Fibroblast of peridontal ligament (primary cell): Measurements from ENCODE around the gene SORCS3.
A peak's percentile ranks its signal among the peaks of the same experiment; 100 is the strongest.

Experiments used
- DNase-seq: peaks from one replicate; pipeline ENCODE4 v3.0.0-alpha.2; 2010; ENCODE audit errors: extremely low read depth

SORCS3 gene

DNA sequence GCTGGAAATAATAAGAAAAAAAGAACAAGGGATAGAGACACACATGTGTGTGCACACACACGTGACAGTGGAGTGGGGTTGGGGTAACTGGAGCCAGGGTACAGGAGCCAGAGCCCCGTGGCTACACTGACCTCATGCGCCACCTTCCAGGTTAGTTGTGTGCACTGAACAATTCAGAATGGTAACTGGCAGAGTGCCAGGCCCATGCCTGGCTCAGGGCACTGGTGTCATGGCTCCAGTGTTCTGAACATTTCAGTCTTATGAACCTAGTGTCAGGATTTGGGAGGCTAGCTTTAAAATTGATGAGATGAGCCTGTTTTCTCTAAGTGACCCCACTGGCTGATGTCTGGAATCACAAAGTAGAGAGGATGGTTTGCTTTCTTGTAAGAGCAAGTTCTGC is 269.6 kb downstream of the SORCS3 start:
- no peak for DNase-seq

DNA sequence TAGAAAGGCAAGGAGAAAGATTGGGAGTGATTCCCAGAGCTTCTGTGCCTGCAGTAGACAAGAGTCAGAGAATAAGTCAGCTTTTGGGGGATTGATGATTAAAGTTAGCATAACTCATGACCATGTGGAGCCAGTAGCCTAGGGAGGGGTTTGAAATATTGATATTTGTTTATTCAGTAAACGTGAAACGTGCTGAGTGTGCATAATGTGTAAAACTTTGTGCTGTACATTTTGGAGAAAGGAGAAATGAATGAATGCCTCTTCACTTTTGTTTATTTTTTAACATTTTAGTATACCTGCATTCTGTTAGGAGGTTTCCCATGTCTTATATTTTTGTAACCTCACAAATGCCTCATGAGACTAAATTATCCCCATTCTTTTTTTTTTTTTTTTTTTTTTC is 272.3 kb downstream of the SORCS3 start:
- DNase-seq: no peak

DNA sequence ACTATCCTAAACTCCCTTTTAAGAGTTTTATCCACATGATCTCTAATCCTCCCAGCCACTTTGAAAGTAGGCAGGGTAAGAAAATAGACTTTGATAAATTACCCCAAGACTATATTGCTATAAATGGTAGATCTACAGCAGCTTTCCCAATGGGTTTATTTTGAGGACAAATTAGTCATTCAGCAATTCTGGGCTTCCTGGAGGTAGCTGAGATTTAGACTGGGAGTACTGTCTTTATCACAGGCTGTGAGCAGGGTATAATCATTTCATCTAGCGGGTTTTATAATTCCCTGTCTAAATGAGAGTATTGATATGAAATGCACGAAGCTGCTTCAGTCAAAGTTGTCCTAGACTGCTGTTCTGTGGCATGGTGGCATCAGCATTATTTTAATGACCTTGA is 279.4 kb downstream of the SORCS3 start:
- DNase-seq: no peak

DNA sequence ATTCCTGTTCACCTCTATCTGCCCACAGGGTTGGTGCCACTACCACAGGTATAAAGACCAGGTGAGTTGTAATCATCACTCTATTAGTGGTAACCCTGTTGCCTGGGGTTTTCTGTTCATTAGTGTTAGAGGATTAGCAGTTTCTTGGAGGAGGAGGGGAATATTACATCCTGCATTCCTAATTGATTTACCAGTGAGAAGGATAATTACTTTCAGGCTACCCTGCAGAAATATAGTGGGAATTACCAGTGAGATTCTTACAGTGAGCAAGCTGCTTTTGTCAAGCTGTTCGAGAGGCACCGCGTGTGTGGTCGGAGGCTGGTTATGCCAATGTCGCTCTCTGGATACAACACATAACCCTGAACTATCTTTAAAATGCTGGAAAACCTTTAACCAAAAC is 280.7 kb downstream of the SORCS3 start:
- DNase-seq: no peak

DNA sequence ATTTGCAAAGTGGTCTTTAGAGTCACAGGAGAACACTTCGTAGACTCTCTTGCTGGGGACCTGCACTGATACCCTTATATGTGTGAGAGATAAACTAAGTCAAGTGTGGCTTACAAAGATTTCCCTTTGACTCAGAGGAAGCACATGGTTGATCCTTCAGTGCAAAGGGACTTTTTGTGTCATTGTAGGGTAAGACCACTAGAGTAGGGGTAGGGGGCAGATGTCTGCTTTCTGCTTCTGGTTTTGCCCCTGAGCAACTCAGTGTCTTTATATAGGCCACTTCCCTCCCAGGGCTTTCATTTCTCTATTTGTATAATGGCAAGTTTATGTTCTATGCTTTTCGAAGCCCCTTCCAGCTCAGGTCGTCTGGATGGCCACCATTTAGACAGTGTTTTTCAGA is 281.7 kb downstream of the SORCS3 start:
- DNase-seq: no peak

DNA sequence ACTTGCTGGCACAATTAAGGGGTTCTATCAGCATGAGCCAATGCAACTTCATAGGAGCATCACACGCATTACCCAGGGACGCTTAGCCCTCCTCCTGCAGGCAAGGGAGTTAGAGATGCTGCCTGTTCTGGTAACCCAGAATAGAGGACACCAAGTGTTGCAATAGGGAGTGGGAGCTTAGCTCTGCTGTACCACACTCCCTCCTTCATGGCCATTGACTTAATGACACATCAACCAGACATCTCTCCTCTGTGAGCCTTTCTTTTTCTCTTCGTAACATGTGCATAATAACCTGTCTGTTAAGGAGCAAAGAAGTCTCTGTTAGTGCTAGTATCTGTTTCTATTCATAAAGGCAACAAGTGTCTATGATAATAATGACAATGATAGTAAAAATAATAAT is 282.4 kb downstream of the SORCS3 start:
- no peak for DNase-seq

DNA sequence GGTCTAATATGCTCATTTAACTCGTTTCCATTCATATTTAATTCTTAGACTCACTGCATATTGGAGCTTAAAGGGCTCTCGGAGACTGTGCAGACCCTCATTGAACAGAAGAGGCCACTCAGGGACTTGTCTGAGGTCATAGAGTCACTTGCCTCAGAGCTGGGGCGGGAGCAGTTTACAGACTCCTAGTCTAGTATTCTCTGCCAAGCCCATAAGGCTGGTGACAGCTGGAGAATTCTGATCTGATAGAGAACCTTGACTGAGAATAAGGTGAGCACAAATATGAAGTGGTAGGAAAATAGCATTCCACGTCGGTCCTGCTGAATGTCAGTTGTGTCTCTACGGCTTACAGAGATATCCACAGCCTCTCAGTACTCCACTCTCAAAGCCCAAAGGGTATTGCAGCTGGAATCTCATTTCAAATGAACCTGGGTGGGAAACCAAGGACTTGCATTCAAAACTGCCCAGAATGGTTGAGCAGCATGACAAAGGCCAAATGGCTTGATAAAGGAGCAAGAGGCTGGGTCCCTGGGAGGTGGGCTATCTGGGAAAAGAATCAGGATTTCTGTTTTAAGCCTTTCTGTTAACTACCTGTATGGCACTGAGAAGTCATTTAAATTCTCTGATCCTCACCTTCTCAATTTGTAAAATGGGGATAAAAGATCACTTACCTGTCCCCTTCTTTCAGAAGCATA is 283.2 kb downstream of the SORCS3 start:
- DNase-seq: no peak

DNA sequence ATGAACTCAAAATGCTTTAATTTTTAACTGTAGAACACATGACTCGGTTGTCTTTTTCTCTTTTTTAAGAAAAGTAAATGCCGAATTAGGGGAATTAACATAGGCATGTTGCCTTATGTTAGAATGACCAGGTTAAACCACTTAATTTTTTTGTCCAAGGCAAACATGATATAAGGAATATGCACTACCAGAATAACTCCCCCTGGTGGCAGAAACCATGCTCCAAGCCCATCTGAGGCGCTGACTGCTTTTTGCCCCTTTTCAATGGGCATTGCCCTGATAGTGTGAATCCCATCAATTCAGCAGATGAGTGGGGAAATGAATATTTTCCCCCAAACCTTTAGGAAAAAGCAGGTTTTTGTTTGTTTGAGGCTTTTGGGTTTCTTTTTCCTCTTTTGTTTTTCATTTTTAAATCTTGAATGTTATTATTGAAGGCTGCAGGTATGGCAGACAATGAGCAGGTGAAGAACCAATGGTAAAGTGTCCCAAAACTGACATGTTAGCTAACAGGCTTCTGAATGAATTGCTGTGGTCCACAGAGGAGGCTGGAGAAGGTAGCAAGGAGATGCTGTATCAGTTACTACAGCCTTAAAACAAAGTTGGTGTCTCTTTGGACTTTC is 284.3 kb downstream of the SORCS3 start:
- DNase-seq: no peak

DNA sequence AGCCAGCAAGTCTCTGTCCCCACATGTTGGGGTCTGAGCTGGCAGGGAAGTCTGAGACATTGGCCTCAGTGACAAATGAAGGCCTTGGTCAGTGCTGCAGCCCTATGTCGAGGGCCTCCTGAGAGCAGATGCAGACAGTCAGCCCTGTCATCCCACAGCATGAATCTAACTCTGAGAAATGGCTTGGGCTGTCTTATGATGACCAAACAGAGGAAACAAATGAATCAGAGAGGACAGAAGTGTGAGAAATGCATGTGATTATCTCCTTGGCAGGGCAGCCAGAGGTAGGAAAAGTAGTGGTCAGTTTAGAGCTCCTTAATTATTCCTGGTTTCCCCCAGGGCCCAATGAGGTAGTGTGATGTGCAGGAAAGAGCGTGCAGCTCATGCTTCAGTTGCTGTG is 287.6 kb downstream of the SORCS3 start:
- DNase-seq: no peak

DNA sequence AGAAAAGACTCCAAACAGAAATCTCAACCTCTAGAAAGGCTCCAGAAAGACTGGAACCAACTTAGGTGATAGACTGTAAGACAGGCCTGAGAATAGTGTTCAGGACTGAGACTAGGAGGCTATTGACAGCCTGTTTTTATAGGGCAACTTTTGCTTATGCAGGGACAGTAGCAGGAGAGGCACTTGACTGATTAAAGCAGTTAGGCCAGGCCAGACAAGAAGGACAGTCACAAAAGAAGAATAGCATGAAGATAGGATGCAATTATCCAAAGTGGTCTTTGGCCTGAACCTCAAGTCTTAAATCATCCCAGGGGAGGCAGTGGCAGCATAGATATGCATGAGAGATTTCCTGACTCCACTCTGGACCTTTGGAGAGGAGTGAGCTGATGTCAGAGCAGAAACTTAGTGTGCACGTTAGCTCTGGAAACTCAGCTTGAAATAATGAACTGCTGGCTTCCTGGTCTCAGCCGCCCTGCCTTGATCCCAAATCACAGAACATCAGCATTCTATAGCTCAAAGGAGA is 290.6 kb downstream of the SORCS3 start:
- no peak for DNase-seq

DNA sequence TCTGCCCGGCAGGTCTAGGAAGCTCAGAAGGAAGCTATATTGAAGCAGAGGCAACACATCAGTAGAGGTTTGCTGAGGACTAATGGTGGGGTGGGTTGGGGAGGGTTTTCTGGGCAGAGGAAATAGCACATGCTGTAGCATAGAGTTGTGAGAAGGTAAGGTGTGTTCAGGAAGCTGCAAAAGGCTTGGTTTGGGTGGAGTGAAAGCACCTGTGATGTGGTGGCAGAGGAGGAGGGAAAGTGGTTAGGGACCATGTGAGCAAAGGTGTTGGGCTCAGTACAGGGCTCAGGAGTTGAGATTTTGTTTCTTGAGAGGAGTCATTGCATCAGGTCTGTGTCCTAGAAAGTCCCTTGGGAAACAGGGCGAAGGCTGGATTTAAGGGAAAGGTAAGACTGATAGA is 294.6 kb downstream of the SORCS3 start:
- no peak for DNase-seq

DNA sequence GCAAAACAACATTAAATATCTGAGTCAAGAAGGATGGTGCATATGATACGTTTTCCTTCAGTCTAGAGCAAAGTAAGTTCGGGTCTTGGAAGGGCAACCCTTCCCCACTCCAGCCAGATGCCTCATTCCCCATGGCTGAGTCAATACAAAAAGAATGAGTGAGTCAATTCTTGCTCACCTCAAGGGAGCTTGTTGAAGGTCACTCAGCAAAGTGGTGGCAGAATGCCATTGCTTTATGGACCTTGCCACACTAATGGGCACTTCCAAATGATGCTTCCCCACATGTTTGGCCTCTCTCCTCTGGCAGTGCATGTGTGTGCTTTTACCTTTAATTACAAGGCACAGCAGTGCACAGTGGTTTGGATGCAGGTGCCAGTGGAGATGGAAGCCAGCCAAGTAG is 296.5 kb downstream of the SORCS3 start:
- peak; percentile 0 for DNase-seq

DNA sequence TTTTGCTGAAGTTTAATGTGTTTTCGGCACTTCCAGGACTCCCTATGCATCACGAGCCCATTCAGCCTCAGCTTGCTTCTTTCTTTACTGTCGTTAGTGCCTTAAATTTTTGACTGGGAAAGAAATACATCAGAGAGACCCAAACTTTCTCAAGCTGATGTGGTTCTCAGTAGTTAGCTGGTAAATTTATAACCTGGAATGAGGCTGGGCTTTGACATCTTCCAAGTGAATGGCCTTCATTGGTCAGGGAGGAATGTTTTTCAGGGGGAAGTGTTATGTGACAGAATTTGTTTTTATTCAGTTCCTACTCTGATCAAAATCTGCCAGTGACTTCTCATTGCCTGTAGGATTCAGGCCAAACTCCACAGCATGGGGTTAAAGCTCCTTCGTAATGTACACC is 296.9 kb downstream of the SORCS3 start:
- no peak for DNase-seq

DNA sequence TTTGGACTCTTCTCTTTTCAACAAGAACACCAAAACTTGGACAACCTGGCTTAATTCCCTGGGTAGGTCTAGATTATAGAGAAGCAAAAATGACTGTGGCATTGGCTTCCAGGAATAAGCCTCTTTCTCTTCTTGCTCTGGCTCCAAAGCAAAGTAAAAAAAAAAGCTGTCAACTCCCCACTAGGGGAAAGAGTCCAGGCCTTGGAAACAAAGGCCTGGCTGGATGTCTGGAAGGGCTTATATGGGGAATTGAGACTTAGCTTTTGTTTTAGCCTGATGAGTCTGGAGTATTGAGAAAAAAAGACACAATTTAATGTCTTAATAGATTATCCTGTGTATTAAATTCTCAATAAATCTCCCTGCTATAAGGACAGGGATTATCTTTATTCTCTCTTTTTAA is 300.6 kb downstream of the SORCS3 start:
- no peak for DNase-seq

DNA sequence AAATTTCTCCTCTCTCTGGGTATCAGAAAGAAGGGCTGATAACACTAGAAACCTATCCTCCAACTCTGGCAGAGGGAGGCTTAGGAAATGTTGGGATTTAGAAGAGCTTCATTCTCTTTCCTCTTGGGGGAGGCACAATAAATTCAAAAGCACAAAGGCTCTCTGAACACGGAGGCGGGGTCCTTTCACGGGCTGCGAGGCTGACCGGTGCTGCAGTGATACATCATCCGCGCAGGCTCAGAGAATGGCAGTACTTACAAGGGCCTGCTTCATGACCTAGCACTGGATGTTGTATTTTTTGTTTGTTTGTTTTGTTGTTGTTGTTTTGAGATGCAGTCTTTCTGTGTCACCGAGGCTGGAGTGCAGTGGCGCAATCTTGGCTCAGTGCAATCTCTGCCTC is 306.2 kb downstream of the SORCS3 start:
- no peak for DNase-seq

DNA sequence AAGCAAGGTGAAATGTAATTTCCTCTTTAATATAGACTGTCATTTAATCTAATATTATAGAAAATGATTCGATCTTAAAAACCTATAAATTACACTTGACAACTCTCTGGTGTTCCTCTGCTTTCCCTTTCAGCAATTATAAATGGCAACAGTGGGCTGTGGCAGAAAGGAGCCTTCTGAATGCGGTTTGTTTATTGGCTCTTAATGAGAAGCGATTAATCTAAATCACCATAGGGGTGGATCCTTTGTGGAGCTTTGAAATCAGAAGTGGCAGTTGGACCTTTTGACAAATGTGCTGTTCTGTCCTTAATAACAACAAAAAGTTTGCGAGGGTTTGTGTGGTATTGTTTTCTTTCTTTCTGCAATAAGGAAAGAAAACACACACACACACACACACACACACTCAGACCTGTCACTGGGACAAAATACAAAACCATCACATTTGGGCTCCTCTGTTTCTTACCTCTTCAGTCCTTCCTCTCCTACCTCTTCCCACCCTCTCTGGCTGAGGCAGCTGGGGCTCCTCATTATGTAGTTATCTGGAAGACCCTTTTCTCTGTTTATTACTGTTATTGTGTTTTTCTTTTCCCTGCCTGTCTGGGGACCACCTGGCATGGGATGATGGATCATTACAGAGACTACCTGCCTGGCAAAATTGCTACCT is 316.2 kb downstream of the SORCS3 start:
- no peak for DNase-seq

DNA sequence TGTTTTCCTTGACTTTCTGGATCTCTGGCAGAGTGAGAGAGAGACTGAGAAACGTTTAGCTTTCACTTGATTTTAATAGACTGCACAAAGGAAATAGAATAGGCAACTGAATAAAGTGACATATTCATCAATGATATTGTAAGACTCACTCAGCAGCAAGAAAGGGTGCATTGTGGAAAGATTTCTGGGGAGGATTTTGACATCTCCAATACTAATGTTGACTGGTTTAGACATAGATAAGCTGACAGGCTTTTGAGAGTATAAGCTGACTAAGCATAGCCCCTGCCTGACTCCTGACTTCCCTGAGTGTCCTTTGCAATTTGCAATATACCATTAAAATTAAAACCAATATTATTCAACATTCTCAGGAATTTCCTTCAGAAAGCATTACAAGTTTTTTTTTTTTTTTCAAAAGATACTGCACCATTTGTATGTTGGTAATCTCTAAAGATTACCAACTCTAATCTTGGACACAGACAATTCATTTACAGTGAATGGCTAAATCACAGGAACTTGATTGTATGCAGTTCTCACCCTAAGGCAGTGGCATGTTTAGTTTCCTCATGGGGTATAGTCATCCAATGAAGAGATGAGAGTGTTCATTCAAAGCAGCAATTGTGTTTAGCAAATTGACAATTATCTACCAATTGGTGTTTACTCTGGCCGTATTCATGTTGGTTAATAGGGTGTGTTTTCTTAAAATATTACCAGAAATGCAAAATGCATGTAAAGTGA is 325.6 kb downstream of the SORCS3 start:
- no peak for DNase-seq

DNA sequence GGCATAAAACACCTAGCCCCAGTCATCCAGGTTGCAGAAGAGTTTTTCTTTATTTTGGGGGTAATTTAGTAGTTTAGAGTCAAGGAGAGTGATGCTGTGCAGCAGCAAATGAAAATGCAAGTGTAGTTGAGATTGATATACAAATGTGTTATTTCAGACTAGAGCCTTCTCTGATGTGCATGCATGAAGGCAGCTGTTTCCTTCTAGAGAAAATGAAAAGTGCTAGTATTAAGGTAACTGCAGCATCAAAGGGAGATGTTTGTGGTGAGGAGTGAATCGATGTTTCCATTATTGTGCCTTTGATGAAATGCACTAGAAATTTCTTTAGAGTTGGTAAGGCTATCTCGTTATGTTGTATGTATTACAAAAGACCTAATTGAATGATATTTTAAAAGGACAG is 339.3 kb downstream of the SORCS3 start:
- DNase-seq: no peak

DNA sequence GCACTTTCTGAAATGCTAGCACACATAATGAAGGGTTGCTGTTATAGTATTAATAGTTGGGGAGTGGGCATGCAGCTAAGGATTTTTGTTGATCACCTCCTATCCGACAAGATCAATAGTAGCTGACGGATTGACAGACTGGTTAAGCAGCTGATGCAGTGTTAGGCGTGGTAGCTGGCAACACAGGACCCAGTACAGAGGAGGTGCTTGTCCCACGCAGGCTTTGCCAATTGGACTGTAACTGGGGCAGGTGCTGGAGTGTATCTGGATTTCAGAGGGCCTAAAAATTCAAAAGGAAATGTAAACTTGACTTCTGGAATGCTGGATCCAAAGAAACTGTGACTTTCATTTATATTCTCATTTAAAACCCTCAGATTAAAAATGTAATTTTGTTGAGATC is 340.9 kb downstream of the SORCS3 start:
- no peak for DNase-seq

DNA sequence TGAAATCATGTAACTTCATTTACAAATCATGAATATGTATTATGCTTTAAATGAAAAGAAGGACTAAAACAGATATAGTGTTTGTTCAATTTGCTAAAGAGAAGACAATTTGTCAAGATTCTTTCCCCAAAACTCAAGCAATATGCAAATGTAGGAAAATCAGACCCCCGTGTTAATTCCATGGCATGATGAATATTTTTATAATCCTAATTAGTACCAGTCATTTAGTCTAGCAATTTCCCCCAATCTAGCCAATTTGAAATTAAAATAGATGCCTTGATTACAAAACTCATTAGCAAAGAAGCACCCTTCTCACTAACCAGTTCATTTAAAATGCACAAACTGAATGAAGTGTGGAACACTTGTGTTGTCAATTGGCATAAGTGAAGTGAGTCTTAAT is 347.6 kb downstream of the SORCS3 start:
- no peak for DNase-seq

DNA sequence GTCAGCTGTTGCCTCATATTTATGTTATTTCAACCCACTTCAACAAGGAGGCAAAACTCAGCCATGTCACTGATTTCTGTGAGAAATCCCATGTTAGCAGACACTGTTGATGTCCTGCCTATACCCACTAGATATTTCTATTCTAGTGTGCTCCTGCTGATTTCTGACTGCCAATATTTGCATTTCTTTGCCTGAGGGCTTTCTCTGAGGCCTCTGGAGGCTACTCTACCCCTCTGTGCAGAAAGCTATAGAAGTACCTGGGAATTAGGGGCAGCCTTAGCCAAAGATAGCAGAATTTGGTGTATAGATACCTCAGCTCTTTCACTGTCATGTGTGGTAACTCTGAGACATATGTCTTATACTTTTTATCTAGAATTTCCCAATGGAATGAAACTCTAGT is 348.8 kb downstream of the SORCS3 start:
- DNase-seq: no peak

DNA sequence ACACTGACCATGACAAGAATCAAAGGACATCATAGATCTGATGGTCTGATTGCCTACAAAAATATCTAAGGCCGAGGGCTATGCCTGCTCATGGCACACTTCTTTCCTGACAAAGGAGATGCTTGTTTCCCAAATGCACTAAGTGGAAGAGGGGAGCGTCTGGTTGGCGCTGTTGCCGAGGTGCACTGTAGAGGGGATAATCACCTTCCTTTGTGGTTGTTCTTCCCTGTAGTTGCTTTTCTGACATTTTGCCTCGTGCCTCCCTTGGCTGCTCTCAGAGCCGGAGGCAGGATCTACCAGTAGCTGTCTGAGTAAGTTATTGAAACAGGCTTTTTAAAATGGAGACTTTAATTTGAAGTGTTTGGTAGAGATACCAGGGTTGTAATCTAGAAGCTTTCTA is 352.0 kb downstream of the SORCS3 start:
- DNase-seq: no peak

DNA sequence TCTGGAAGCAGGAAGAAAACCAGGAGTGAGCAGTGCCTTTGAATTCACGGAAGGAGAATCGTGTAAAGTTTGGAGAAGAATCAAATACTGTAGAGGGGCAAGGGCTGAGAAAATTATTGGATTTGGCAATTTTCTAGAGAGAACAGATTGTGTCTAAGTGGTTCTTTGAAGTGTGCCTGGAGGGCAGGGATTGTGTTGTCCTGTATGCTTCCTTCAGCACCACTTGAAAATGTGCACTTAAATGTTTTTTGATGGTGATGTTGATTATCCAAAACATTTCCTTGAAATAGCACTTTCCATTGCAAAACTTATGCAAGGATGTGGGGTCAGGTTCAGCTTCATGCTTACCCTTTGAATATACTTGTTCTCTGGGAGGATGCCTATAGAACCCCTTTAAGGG is 360.2 kb downstream of the SORCS3 start:
- DNase-seq: no peak
